ENCODE results near the gene TLE3. TPM values are rescaled to one million over a fixed set of nuclear protein-coding genes. Genes with fewer than 3 reads are reported as not detected.

The TLE3 gene
- total RNA-seq, 4 donors from 2014 or later, result 39.1 to 275 (median 71.6) TPM

DNA sequence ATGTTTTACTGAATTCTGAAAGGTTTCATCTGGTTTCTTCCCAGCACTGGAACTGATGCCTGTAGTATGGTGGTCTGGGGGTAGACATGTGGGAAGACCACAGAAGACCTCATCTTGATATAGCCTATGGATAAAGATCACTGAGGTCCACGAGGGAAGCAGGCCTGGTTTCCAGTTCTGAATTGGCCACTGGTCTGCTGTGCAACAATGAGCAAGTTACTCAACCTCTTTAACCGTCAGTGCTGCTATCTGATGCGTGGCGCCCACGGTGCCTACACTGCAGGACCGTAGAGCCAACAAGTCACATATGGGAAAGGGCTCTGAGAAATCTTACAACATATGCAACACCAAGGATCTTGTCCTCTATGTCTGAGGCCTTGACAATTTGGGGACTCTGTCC, 13.3 kb downstream of the TLE3 start:
- Histone ChIP-seq H3K4me1 (peaks cover 10 to 22% of the 10 kb centered on the region in 2 donors), H3K9me3 (no peaks in the 10 kb centered on the region), H3K36me3 (peaks cover 16 to 25% of the 10 kb centered on the region in 2 donors), H3K27ac (no peak overlapping the region), H3K27me3 (no peaks in the 10 kb centered on the region), H3K4me3 (replicated peaks in 1 of 3) (no peak overlapping the region)
- DNase-seq, result no peak
- WGBS, 2 donors, result 97 to 98% methylated on average over 6 of the region's 6 CpGs
- TF ChIP-seq, protein P1, sequence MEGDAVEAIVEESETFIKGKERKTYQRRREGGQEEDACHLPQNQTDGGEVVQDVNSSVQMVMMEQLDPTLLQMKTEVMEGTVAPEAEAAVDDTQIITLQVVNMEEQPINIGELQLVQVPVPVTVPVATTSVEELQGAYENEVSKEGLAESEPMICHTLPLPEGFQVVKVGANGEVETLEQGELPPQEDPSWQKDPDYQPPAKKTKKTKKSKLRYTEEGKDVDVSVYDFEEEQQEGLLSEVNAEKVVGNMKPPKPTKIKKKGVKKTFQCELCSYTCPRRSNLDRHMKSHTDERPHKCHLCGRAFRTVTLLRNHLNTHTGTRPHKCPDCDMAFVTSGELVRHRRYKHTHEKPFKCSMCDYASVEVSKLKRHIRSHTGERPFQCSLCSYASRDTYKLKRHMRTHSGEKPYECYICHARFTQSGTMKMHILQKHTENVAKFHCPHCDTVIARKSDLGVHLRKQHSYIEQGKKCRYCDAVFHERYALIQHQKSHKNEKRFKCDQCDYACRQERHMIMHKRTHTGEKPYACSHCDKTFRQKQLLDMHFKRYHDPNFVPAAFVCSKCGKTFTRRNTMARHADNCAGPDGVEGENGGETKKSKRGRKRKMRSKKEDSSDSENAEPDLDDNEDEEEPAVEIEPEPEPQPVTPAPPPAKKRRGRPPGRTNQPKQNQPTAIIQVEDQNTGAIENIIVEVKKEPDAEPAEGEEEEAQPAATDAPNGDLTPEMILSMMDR (IDR thresholded peaks at IDR 0.05), result no peak
- TF ChIP-seq POLR2A (IDR thresholded peaks at IDR 0.05), result no peak
- intact Hi-C loops (cut with DNase I), result no loop called here

DNA sequence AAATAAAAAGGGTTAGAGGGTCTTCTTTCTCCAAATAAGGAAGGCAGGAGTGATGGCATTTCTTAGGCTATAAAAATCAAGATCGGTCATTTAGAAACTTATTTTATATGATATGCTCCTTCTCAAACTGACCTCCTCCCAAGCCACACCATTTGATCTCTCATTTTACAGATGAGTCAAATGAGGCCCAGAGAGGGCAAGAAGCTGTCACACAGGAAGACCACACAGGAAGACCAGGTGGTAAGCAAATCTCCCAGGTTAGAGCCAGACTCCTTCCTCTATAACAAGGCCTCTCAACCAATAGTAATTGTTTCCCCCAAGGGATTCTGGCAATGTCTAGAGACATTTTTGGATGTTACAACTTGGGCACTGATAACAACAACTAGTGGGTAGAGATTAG, 13.8 kb downstream of the TLE3 start:
- Histone ChIP-seq H3K27ac (no peak overlapping the region), H3K4me1 (peaks cover 5 to 19% of the 10 kb centered on the region in 2 donors), H3K27me3 (no peaks in the 10 kb centered on the region), H3K36me3 (peaks cover 16 to 25% of the 10 kb centered on the region in 2 donors), H3K9me3 (no peaks in the 10 kb centered on the region), H3K4me3 (replicated peaks in 1 of 3) (no peak overlapping the region)
- 94 to 100% methylated on average over 1 of the region's 1 CpG for WGBS, 2 donors
- DNase-seq, result no peak
- intact Hi-C loops (cut with DNase I), result no loop called here
- no peak for TF ChIP-seq POLR2A (IDR thresholded peaks at IDR 0.05)
- TF ChIP-seq, protein P1 (IDR thresholded peaks at IDR 0.05), result no peak

DNA sequence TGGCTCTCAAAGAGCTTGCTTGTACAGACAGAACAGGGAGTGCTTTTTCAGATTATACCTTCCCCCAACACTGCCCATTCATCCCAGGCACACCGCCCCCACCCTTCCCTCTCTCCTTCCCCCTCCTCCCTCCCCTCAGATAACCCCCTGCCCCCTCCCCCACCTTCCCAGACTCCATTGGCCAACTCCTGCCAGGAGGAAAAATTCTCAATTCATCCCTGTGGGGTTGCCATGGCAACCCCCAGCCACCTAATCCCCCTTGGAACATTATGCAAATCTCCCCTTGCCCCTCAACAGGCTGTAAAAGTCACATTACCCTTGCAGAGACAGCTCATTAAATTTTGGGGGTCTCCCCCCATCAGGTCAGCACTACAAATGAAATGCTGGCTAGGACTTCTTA, 14.3 kb downstream of the TLE3 start:
- TF ChIP-seq POLR2A (IDR thresholded peaks at IDR 0.05), result no peak
- TF ChIP-seq, protein P1 (IDR thresholded peaks at IDR 0.05), result no peak
- Histone ChIP-seq H3K4me3 (replicated peaks in 1 of 3) (no peak overlapping the region), H3K4me1 (peaks cover 0 to 15% of the 10 kb centered on the region in 2 donors), H3K9me3 (no peaks in the 10 kb centered on the region), H3K27ac (no peak overlapping the region), H3K36me3 (peaks cover 16 to 25% of the 10 kb centered on the region in 2 donors), H3K27me3 (no peaks in the 10 kb centered on the region)
- 96 to 100% methylated on average over 1 of the region's 1 CpG for WGBS, 2 donors
- DNase-seq, result no peak
- intact Hi-C loops (cut with DNase I), result no loop called here

DNA sequence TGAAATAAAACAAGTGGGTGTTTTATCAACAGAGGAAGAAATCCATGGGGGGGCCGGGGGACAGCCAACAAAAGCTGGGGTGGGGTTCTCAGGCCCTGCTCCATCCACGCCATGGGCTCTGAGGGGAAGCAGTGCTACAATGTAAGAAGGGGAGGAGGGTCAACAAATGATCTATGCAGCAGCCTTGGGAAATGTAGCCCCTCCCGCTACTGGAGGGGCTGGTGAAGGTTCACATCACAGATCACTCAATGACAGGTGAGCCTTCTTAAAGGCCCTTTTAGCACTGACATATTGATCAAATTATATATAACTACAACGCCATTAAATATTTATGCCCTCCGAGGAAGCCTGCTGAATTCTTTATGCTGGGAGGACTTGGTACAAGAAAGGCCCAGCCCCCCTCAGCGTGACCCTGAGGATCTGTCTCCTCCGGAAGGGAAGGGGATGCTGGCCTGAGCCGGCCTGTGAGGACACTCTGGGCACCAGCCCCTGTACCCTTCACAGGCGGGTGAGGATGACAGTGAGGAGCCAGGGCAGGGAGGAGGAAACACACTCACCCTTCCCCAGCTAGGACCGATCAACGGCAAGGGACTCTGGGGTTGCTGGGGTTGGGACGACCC, 15.3 kb downstream of the TLE3 start:
- H3K4me1 ChIP-seq, result peaks cover 0 to 7% of the 10 kb centered on the region in 2 donors

DNA sequence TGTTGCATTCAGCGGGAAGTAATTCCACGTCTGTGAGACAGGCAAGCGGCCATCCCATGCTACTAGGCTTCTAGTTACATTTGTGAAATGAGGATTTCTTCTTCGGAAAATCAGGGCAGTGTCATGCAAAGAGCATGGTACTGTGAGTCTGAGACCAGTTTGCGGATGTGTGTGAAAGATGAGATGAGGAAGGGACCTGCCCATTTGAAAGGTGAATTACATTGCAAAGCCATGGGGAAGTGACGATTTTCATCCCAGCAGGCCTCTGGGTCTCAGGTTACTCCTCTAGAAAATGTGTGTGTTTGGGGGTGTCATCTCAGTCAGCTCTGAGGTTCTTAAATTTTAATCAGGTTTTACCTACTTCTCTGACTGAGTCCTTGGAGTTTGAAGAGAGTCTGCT, 16.1 kb downstream of the TLE3 start:
- H3K36me3 ChIP-seq, result peaks cover 10 to 25% of the 10 kb centered on the region in 2 donors
- no peak for DNase-seq
- intact Hi-C loops (cut with DNase I), result no loop called here
- WGBS, 2 donors, result 81 to 84% methylated on average over 6 of the region's 6 CpGs
- H3K9me3 ChIP-seq, result no peaks in the 10 kb centered on the region
- peaks cover 0 to 5% of the 10 kb centered on the region in 2 donors for H3K4me1 ChIP-seq
- H3K27me3 ChIP-seq, result no peaks in the 10 kb centered on the region
- no peak for TF ChIP-seq POLR2A (IDR thresholded peaks at IDR 0.05)
- TF ChIP-seq, protein P1 (IDR thresholded peaks at IDR 0.05), result no peak
- no peak overlapping the region for H3K4me3 ChIP-seq (replicated peaks in 1 of 3)
- no peak overlapping the region for H3K27ac ChIP-seq

More for the DNA sequence above, 15.3 kb downstream of the TLE3 start:
- DNase-seq, result no peak
- 90 to 99% methylated on average over 12 of the region's 12 CpGs for WGBS, 2 donors
- TF ChIP-seq POLR2A (IDR thresholded peaks at IDR 0.05), result no peak
- TF ChIP-seq, protein P1 (IDR thresholded peaks at IDR 0.05), result no peak
- H3K27ac ChIP-seq, result no peak overlapping the region
- no peaks in the 10 kb centered on the region for H3K9me3 ChIP-seq
- peaks cover 13 to 25% of the 10 kb centered on the region in 2 donors for H3K36me3 ChIP-seq
- H3K4me3 ChIP-seq (replicated peaks in 1 of 3), result no peak overlapping the region
- H3K27me3 ChIP-seq, result no peaks in the 10 kb centered on the region
- intact Hi-C loops (cut with DNase I), result no loop called here
